Pancreas (tissue), 10 donors: ENCODE measurements around the gene DLEU7. TPM values are rescaled to one million over a fixed set of nuclear protein-coding genes. Genes with fewer than 3 reads are reported as not detected.

Experiments used
- ATAC-seq, 4 donors: fragments of 200-7000 bp; cut with Tn5 transposase; one replicate each; pipeline versions ENCODE4 v1.8.0 to v1.9.1; 2020; ENCODE audit warnings: mild to moderate bottlenecking in 4 of 4, moderate library complexity in 4 of 4
- DNase-seq, 6 donors: peaks; one replicate each; pipeline ENCODE4 v3.0.0-alpha.2; 2020
- FAIRE-seq: peaks from 2 replicates; lab custom pipeline; 2012; peaks lifted over from hg19 to GRCh38; lab: Jason Lieb, UNC
- H3K27ac ChIP-seq, 4 donors: fragments of 200-600 bp; sonication (generic); 1 replicate in 3 of 4; 2 replicates in 1 of 4; pipeline versions ENCODE4 v1.5.0 to v1.8.0; 2020
- H3K27me3 ChIP-seq, 4 donors: fragments of 200-600 bp; one replicate each; pipeline ENCODE4 v1.8.0; 2021
- H3K36me3 ChIP-seq, 3 donors: fragments of 200-600 bp; sonication (generic) in 1 of 3; one replicate each; pipeline versions ENCODE4 v1.5.0 to v1.8.0; 2020 to 2021
- H3K4me1 ChIP-seq, 3 donors: fragments of 200-600 bp; one replicate each; pipeline ENCODE4 v1.8.0; 2021
- H3K4me3 ChIP-seq, 4 donors: fragments of 200-600 bp; sonication (generic) in 2 of 4; one replicate each; pipeline versions ENCODE4 v1.5.0 to v1.8.0; 2020 to 2021
- H3K9me3 ChIP-seq, 4 donors: fragments of 200-600 bp; one replicate each; pipeline ENCODE4 v1.8.0; 2021
- WGBS, 2 donors: extraction: QIAGEN DNeasy Blood & Tissue Kit; methylation state at CpG; one replicate each; pipeline ENCODE4 v1.1.7; 2013; 5-methylcytosine and 5-hydroxymethylcytosine counted together
- intact Hi-C, 3 donors: fragments of 100-400 bp; cut with DNase I; formaldehyde crosslinking; loops; one replicate each; pipeline versions ENCODE4 v1.11.1 to v1.14.2; 2022
- polyA plus RNA-seq, 2 donors: library from polyadenylated mRNA; stranded (reverse); fragments of 200-250 nt; gene quantifications; one replicate each; pipeline ENCODE4 v1.2.3, GENCODE V29; 2013
- total RNA-seq, 6 donors: library from RNA; stranded (reverse); fragmentation: NEBNext Ultra II Directional in 4 of 6; extraction: Animal tissue kit (Norgen Biotek cat#: 25700) in 4 of 6; gene quantifications; one replicate each; pipeline versions ENCODE4 v1.2.1 to v1.2.4, GENCODE V29; 2021 to 2023
- TF ChIP-seq, protein P1 (sequence below), 4 donors: fragments of 200-600 bp; sonication (generic) in 3 of 4; IDR thresholded peaks; one replicate each; pipeline versions ENCODE4 v1.5.0 to v1.8.0; 2021; ENCODE audit warnings: antibody characterized with exemption in 4 of 4
- donor health status: healthy with polysubstance abuse.
- donor health status: DM: no; HTN: no; CAD: no; lungs with moderate emphysema.
- donor health status: DM: no; HTN: no; CAD: no.
- donor health status: control.
- donor health status: control.
- donor health status: Bipolar disorder and iron deficiency.
- donor health status: DM: yes; HTN: yes; CAD: no.
- donor health status: DM: no; HTN: no; CAD: no.
- donor health status: DM: no; HTN: no; CAD: no.
- donor health status: DM: yes; HTN: yes; CAD: no.

The DLEU7 gene
- total and polyA plus RNA-seq, 8 donors: 0.02 to 0.47 (median 0.08) TPM; not detected in 3

DNA sequence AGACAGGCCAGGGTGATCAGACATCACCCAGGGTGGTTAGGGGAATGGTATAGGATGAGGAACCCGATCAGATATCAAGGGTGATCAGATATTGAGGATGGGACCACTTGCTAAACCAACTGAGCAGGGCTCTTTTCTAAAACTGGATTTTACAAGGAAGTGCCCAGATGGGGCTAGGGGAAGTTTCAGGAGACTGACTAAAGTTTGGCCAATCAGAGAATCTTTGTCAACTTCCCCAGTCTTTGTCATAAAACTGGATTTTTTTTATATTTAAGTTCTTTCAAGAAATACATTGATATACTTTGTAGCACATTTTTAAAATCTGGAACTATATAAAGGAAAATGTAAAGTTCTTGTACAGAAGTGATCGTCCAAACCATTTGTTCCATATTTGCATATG lies 30.5 kb upstream of the DLEU7 start:
- ATAC-seq (no peak), FAIRE-seq (no peak), DNase-seq (no peak)
- WGBS, 2 donors: 75 to 85% methylated on average over 2 of the region's 2 CpGs
- Histone ChIP-seq H3K9me3 (no peaks in the 10 kb centered on the region), H3K4me3 (no peak overlapping the region), H3K4me1 (no peaks in the 10 kb centered on the region), H3K27me3 (no peaks in the 10 kb centered on the region), H3K27ac (no peak overlapping the region), H3K36me3 (no peaks in the 10 kb centered on the region)
- TF ChIP-seq, protein P1, sequence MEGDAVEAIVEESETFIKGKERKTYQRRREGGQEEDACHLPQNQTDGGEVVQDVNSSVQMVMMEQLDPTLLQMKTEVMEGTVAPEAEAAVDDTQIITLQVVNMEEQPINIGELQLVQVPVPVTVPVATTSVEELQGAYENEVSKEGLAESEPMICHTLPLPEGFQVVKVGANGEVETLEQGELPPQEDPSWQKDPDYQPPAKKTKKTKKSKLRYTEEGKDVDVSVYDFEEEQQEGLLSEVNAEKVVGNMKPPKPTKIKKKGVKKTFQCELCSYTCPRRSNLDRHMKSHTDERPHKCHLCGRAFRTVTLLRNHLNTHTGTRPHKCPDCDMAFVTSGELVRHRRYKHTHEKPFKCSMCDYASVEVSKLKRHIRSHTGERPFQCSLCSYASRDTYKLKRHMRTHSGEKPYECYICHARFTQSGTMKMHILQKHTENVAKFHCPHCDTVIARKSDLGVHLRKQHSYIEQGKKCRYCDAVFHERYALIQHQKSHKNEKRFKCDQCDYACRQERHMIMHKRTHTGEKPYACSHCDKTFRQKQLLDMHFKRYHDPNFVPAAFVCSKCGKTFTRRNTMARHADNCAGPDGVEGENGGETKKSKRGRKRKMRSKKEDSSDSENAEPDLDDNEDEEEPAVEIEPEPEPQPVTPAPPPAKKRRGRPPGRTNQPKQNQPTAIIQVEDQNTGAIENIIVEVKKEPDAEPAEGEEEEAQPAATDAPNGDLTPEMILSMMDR (IDR thresholded peaks at IDR 0.05): no peak
- intact Hi-C loops: no loop called here

DNA sequence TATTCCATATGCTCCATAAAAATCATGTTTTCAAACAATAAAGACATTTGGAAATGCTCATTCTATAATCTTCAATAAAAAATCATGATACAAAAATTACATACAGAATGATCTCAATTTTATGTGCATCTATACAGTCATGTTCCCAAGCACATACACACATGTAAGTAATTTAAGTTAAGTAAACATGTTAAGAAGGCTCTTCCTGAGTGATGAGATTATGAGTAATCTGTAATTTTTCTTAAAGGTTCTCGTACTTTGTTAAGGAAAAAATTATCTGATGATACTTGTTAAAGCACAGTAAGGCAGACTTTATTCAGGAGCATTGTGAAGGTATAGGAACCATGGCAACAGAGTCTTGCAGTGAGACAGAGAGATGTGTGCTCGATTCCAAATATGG lies 30.0 kb upstream of the DLEU7 start:
- H3K9me3 ChIP-seq: no peaks in the 10 kb centered on the region
- DNase-seq (no peak), ATAC-seq (no peak), FAIRE-seq (peak; percentile 54)
- H3K27ac ChIP-seq: no peak overlapping the region
- no peaks in the 10 kb centered on the region for H3K4me1 ChIP-seq
- no peaks in the 10 kb centered on the region for H3K27me3 ChIP-seq
- H3K36me3 ChIP-seq: no peaks in the 10 kb centered on the region
- H3K4me3 ChIP-seq: no peak overlapping the region
- intact Hi-C loops: no loop called here
- WGBS, 2 donors: 59 to 72% methylated on average over 2 of the region's 2 CpGs
- TF ChIP-seq, protein P1 (IDR thresholded peaks at IDR 0.05): no peak

DNA sequence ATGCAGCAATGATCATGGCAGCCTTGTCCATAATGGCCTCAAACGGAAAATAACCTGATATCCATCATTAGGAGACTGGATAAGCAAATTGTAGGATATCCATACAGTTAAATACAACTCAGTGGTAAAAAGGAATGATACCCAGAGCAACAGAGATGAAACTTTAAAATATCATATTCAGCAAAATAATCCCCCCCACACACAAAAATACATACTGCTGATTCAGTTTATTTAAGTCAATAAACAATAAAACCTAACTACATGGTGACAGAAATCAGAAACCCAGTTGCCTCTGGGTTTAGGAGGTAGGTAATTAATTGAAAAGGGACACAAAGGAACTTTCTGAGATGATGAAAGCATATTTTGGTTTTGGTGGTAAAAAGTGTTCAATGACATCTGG lies 27.9 kb upstream of the DLEU7 start:
- H3K27me3 ChIP-seq: no peaks in the 10 kb centered on the region
- intact Hi-C loops: no loop called here
- H3K4me1 ChIP-seq: no peaks in the 10 kb centered on the region
- DNase-seq: no peak
- TF ChIP-seq, protein P1 (IDR thresholded peaks at IDR 0.05): no peak
- no peak for FAIRE-seq
- ATAC-seq: no peak
- no peaks in the 10 kb centered on the region for H3K9me3 ChIP-seq
- no peak overlapping the region for H3K4me3 ChIP-seq
- 73 to 87% methylated on average over 1 of the region's 1 CpG for WGBS, 2 donors
- no peaks in the 10 kb centered on the region for H3K36me3 ChIP-seq
- no peak overlapping the region for H3K27ac ChIP-seq

DNA sequence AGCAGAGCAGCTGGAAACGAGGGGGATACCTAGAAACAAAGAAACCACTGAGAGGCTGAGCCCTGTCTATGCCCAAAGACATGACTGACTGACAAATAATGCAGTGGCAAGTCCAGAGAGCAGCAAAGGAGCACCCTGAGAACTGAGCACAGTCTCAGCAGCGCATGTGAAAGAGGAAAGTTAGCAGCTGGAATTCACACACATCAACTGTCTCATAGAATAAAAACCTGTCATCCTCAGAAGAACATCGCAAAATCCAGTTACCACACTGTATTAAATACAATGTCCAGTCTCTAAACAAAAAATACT lies 24.1 kb upstream of the DLEU7 start:
- Histone ChIP-seq H3K9me3 (no peaks in the 10 kb centered on the region), H3K36me3 (no peaks in the 10 kb centered on the region), H3K27me3 (no peaks in the 10 kb centered on the region), H3K4me3 (no peak overlapping the region), H3K27ac (no peak overlapping the region), H3K4me1 (no peaks in the 10 kb centered on the region)
- TF ChIP-seq, protein P1 (IDR thresholded peaks at IDR 0.05): no peak
- FAIRE-seq: no peak
- WGBS, 2 donors: 59 to 61% methylated on average over 3 of the region's 3 CpGs
- DNase-seq: no peak
- intact Hi-C loops: no loop called here
- ATAC-seq: no peak

DNA sequence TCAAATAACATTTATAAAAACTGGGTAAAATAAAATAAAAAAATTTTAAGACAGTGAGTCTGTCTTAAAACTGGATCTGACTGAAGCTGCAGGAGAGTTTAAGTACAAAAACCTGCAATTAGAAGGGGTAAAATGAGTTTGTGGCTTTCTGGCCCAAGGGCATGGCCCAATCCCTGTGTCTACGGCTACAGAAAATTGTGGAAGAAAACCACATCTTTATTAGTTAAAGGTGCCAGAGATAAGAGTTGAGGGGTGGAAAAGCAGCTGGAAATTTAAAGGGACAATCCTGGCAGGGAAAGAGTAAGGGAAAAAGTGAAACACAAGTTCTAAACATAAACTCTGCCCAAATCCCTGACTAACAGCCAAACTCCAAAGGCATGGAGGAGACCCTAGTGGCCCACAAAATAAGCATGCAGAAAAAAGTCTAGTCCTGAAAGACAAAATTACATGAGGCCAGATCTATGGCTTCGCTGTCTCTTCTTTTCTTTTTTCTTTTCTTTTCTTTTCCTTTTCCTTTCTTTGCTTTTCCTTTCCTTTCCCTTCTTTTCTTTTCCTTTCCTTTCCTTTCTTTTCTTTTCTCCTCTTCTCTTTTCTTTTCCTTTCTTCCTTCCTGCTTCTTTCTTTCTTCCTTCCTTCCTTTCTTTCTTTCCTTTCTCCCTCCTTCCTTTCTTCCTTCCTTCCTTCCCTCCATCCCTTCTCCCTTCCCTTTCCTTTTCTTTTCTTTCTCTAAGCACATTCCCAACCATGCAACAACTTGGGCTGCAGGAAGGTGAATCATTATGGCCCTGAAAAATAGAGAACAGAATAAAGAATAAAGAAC lies 23.5 kb upstream of the DLEU7 start:
- 69 to 70% methylated on average over 2 of the region's 2 CpGs for WGBS, 2 donors

More for the DNA sequence above, 23.5 kb upstream of the DLEU7 start:
- TF ChIP-seq, protein P1 (IDR thresholded peaks at IDR 0.05): no peak
- ATAC-seq (no peak), FAIRE-seq (no peak), DNase-seq (no peak)
- H3K4me3 ChIP-seq: no peak overlapping the region
- no peaks in the 10 kb centered on the region for H3K27me3 ChIP-seq
- H3K27ac ChIP-seq: no peak overlapping the region
- intact Hi-C loops: no loop called here
- no peaks in the 10 kb centered on the region for H3K4me1 ChIP-seq
- no peaks in the 10 kb centered on the region for H3K9me3 ChIP-seq
- H3K36me3 ChIP-seq: no peaks in the 10 kb centered on the region
